NCI-H1092 (cell line): ENCODE results near the gene LRRC1.

Source experiments
- DNase-seq: peaks from one replicate; lab custom pipeline; 2025; lab: John Stamatoyannopoulos, UW

The LRRC1 gene

DNA sequence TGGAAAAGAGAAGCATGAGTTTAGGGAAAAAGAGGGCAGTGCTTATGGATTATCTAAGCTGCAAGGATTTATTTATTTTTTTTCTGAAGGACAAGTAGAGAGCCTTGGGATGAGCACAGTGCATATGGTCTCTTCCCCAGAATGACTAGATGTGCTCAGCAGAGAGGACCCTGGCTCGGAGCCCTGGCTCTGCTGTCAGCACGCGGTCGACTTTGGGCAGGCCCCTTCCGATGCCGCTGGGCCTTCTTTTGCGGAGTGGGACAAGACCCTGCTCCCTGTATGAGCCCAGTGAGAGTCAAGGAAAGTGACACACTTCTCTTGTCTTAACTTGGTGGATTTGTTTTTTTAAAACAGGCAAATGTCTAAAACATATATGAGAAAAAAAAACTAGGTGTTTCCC, 51.4 kb downstream of the LRRC1 start:
- DNase-seq: no peak

GRCh38 chr6:53847796-53848314, 53.0 kb downstream of the LRRC1 start:
- DNase-seq: no peak

- DNase-seq: no peak
Observed at GRCh38 chr6:53850527-53850926, 55.7 kb downstream of the LRRC1 start.

DNA sequence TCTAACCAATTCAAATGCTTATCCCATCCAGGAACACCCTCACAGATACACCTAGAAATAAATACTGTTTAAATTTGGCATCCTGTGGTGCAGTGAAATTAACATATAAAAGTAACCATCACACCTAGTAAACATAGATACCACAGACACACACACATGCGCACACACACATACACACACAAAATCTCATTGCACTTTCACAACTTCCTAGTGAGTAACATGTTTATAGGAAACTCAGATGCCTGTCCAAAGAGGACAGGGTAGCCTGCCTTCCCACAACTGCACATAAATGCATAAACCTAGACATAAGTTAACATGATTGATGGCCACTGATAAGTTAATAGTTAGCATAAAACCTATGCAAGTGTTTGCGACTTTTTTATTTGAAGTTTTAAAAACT, 56.8 kb downstream of the LRRC1 start:
- no peak for DNase-seq

DNA sequence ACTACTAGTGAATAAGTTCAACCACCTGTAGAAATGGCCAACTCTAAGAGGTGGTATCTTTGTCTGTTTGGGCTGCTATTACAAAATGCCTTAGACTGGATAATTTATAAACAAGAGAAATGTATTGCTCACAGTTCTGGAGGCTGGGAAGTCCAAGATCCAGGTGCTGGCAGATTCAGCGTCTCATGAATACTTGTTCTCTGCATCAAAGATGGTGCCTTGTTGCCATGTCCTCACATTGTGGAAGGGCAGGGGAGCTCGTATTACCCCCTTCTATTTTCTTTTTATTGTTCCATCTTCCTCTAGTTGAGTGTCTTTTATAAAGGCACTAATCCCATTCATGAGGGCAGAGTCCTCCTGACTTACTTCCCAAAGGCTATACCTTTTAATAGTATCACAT, 58.0 kb downstream of the LRRC1 start:
- no peak for DNase-seq

- DNase-seq: no peak
Observed at GRCh38 chr6:53854843-53855567, 60.2 kb downstream of the LRRC1 start.

GRCh38 chr6:53855940-53856339, 61.1 kb downstream of the LRRC1 start:
- DNase-seq: no peak

GRCh38 chr6:53857318-53858094, 62.7 kb downstream of the LRRC1 start:
- no peak for DNase-seq

- DNase-seq: no peak
Observed at GRCh38 chr6:53858196-53858595, 63.4 kb downstream of the LRRC1 start.

GRCh38 chr6:53858913-53859312, 64.1 kb downstream of the LRRC1 start:
- no peak for DNase-seq

DNA sequence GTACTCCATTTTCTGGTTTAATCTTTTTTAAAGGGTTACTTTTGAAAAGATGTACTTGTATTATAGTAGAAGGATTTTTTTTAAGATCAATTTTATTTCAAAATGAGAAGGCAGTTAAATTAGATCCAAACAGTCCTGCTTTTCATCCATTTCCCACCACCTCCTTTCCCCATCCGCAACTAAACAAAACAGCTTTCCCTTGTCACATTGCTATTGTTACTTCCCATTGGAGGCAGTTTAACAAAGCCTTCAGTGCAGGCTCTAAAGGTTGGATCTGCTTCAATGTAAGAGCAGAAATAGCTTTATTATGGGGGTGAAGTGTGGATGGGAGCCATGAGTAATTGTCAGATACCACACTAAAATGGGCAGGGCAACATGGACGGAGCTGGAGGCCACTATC, 65.7 kb downstream of the LRRC1 start:
- DNase-seq: no peak

DNA sequence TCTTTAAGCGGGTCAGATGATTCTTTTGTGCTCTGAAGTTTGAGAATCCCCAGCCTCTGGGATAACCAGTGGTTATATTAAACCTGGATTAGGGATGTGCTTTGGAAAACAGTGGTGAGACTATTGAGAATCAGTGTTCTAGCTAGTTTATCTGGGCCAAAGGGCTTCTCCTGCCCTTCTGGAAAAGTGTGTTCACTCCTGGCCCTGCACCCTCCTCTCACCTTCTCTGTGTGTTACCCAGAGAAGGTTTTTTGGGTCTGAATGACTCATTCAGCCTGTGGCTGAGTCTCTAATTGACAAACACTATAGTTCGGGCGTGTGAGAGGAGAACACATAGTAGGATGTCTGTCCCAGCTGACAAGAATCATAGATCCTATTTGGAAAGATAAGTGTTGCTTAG, 66.7 kb downstream of the LRRC1 start:
- no peak for DNase-seq

- no peak for DNase-seq
Observed at GRCh38 chr6:53862662-53863462, 68.1 kb downstream of the LRRC1 start.

DNA sequence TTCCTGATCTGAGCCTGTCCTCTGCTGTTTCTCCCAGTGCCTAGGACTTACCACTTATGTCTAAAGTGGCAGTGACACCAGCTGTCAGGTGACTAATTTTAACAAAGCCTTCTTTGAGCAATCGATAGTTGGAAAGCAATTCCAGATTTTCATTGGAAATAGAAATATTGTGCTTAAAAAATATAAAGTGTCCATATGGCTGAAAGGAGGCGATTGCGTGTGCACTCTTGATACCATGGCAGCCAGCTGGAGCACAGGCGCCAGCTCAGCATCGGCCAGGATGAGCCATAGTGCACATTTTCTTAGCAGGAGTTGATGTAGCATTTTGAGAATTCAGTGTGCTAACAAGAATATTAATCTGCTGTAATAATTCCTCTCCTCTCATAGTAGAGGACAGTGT, 70.0 kb downstream of the LRRC1 start:
- DNase-seq: no peak

DNA sequence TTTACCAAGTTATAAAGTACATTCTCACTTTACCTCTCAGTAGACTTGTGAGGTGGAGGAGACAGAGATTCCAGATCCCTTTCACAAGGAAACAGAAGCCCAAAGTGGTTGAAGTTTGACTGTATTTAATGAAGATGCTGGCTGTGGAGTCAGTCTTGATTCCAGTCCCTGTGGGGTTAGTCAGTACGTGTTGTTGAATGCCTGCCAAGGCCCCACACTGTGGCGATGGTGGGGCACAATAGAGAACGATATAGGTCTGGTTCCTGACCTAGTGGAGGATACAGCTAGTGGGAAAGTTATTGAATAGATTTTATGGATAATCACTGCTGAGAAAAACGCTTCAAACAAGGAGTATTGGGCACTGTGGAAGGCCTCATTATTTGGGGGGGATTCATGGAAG, 71.4 kb downstream of the LRRC1 start:
- DNase-seq: no peak

DNA sequence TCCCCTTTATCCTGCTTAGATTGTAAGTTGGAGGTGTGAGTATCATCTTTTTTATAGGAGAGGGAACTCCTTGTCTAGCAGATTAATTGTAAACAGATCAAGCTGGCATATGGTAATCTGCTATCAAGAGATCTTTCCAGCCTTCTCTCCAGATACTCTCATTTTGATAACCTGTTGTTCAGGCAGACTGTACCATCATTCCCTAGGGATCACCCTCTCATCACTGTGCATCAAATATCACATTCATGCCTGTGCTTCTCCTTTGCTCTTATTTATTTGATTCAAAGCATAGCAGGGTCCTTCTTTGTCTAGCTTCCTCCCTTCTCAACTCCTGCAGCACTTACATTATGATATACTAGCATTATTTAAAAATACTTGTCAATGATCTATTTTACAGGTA, 73.8 kb downstream of the LRRC1 start:
- no peak for DNase-seq

DNA sequence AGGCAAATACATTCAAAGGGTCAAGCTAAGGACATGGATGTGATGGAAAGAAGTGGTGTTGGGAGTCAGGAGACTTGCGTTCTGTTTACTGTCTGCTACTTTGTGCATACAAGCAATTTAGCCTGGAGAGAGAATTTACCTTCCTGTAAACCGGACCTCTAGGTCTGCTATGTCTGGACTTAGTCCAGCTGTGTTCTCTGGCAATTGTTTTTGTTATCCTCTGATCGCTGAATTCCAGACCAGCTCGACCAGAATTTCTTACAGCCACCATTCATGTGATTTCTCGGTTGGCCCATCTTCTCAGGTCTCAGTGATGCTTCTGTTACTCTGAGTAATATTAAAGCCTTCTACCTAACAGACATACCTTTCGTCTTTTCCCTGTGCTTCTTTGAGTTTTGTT, 75.2 kb downstream of the LRRC1 start:
- no peak for DNase-seq

GRCh38 chr6:53873922-53874321, 79.1 kb downstream of the LRRC1 start:
- no peak for DNase-seq

DNA sequence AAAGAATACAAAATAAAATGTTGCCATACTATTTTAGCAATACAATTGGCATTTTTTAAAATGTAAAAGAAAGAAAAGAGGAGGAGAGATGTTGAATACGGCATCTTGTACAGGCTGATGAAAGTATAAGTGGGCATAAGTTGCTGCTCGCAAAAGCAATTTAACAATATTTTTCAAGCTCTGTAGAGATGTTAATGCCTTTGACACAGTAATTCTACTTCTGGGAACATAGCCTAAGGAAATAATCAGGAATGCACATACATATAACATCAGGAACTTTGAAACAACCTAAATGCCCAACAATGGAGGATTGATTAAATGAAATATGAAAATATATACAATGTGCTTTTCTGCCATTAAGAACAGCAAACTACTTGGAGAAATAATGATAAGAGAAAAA, 80.2 kb downstream of the LRRC1 start:
- no peak for DNase-seq

DNA sequence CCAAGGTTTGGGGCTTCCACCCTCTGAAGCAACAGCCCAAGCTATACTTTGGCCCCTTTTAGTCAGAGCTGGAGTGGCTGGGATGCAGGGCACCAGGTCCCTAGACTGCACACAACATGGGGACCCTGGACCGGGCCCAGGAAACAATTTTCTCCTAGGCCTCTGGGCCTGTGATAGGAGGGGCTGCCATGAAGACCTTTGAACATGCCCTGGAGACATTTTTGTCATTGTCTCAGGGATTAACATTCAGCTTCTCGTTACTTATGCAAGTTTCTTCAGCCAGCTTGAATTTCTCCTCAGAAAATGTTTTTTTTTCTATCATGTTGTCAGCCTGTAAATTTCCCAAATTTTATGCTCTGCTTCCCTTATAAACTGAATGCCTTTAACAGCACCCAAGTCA, 82.3 kb downstream of the LRRC1 start:
- no peak for DNase-seq

GRCh38 chr6:53878808-53879207, 84.0 kb downstream of the LRRC1 start:
- DNase-seq: no peak

DNA sequence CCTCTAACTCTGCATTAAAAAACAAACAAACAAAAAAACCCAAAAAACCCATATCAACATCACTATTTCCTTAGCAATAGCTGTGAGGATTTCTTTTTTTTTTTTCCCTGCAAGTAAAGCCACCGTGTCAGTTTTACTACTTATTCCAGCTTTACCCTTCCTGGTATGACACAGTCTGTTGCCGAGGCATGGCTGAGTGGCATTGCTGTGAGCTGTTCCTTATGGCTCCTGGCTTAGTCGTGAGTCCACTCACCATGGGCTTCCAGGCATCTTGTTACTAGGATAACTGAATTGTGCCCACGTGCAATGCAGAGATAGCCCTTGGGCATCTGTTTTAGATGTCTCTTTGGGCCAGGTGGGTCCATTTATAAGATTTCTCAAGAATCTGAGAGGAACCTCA, 84.8 kb downstream of the LRRC1 start:
- no peak for DNase-seq

DNA sequence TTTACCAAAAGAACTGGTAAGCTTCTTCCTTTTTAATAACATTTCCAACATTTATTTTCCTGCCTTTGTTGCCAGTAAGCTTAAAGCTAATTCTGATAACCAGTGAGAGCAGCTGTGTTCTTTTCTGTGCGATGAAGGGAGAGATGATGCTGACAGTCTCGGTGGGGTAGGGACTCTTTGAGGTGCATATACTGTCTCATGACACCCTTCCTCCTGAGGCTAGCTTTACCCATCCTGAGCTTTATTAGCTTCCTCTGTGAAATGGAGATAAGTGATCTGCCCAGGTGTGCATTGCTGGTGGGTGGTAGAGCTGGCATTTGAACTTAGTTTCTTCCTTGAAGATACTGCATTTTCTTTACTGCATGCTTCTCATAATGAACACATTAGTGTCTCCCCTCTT, 92.5 kb downstream of the LRRC1 start:
- no peak for DNase-seq
